ENCODE measurements around the gene MKS1.

MKS1 gene

GRCh38 chr17:58156839-58157803 is 61.9 kb downstream of the MKS1 start:
- peak; percentile 2 for DNase-seq
